HG02642 (cell line): Measurements from ENCODE around the gene UNC13C.

Experiments
- ATAC-seq: cut with Tn5 transposase; IDR thresholded peaks from one replicate; pipeline ENCODE4 v1.9.1; 2021; ENCODE audit warnings: mild to moderate bottlenecking; ENCODE audit not compliant: unreplicated experiment, poor library complexity

Gene UNC13C

GRCh38 chr15:54547491-54547890 is 569.2 kb downstream of the UNC13C start:
- ATAC-seq = no peak

- no peak for ATAC-seq
Measured at GRCh38 chr15:54550954-54551353, 572.7 kb downstream of the UNC13C start.

- no peak for ATAC-seq
Measured at GRCh38 chr15:54556231-54556630, 578.0 kb downstream of the UNC13C start.

GRCh38 chr15:54559405-54560069 is 581.3 kb downstream of the UNC13C start:
- no peak for ATAC-seq

GRCh38 chr15:54560417-54560816 is 582.2 kb downstream of the UNC13C start:
- ATAC-seq = no peak

GRCh38 chr15:54564166-54564565 is 585.9 kb downstream of the UNC13C start:
- no peak for ATAC-seq

- no peak for ATAC-seq
Measured at GRCh38 chr15:54566654-54567053, 588.4 kb downstream of the UNC13C start.

GRCh38 chr15:54567408-54568035 is 589.3 kb downstream of the UNC13C start:
- ATAC-seq = no peak

- no peak for ATAC-seq
Measured at GRCh38 chr15:54568381-54568780, 590.1 kb downstream of the UNC13C start.

- ATAC-seq = no peak
Measured at GRCh38 chr15:54571576-54571975, 593.3 kb downstream of the UNC13C start.

- ATAC-seq = no peak
Measured at GRCh38 chr15:54575586-54575985, 597.3 kb downstream of the UNC13C start.

- ATAC-seq = no peak
Measured at GRCh38 chr15:54576298-54576935, 598.2 kb downstream of the UNC13C start.

- ATAC-seq = no peak
Measured at GRCh38 chr15:54577476-54578250, 599.4 kb downstream of the UNC13C start.

GRCh38 chr15:54579855-54580254 is 601.6 kb downstream of the UNC13C start:
- no peak for ATAC-seq

- ATAC-seq = no peak
Measured at GRCh38 chr15:54580643-54581042, 602.4 kb downstream of the UNC13C start.

- ATAC-seq = peak; percentile 74
Measured at GRCh38 chr15:54582863-54583643, 604.8 kb downstream of the UNC13C start.

- ATAC-seq = no peak
Measured at GRCh38 chr15:54585063-54585462, 606.8 kb downstream of the UNC13C start.

GRCh38 chr15:54594115-54594514 is 615.9 kb downstream of the UNC13C start:
- no peak for ATAC-seq

GRCh38 chr15:54599386-54599785 is 621.1 kb downstream of the UNC13C start:
- no peak for ATAC-seq

GRCh38 chr15:54605043-54605442 is 626.8 kb downstream of the UNC13C start:
- ATAC-seq = no peak
